HG03571 (cell line): ENCODE measurements around the gene OR2M4.
"Not testable (repeated sequence)": the region's sequence is repeated elsewhere in the genome, so short reads cannot be mapped to it uniquely, and the experiment has no call there.

ENCODE experiments used
- ATAC-seq: cut with Tn5 transposase; IDR thresholded peaks from one replicate; pipeline ENCODE4 v1.9.1; 2021; ENCODE audit not compliant: unreplicated experiment

The OR2M4 gene, protein sequence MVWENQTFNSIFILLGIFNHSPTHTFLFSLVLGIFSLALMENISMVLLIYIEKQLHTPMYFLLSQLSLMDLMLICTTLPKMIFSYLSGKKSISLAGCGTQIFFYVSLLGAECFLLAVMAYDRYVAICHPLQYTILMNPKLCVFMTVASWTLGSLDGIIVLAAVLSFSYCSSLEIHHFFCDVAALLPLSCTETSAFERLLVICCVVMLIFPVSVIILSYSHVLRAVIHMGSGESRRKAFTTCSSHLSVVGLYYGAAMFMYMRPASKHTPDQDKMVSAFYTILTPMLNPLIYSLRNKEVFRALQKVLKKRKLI

DNA sequence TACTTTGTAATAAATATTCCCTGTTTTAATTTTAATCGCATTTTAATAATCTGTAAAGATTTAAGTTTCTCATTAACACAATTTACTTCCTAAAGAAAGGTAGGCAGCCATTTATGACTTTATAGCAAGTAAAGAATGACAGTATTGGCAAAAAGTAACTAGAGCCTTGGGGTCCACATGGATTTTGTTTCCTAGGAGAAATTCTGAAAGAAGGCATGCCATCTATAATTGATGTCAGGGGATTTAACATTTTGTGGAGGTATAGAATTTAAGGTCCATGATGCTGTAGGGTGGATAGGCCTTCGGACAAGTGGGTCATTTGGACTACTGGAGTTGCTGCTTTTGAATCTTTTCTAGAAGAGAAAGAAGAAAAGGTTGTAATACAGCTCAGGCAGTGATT, at the start of gene OR2M4:
Gene OR2M4, plus strand, starts transcription at position 301 of the 400 bp plus-strand sequence. CDS start 7,512 bp downstream, outside the sequence.
- ATAC-seq = no peak

GRCh38 chr1:248183996-248184395, 47.2 kb upstream of the OR2M4 start:
- no peak for ATAC-seq

DNA sequence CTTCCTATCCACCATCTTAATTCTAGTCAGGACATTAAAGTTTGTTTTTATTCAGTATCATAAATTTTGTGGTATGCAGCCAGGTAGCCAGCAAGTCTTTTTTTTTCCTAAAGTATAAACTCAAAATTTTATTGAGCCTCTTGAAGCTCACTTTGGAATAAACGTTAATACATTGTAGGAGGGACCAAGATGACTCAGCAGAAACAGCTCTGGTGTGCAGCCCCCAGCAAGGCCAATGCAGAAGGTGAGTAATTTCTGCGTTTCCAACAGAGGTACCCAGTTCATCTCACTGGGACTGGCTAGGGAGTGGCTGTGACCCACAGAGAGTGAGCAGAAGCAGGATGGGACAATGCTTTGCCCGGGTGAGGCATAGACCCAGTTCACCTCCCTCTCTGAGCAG, 43.9 kb upstream of the OR2M4 start:
- no peak for ATAC-seq

- no peak for ATAC-seq
Observed at GRCh38 chr1:248189026-248189425, 42.2 kb upstream of the OR2M4 start.

DNA sequence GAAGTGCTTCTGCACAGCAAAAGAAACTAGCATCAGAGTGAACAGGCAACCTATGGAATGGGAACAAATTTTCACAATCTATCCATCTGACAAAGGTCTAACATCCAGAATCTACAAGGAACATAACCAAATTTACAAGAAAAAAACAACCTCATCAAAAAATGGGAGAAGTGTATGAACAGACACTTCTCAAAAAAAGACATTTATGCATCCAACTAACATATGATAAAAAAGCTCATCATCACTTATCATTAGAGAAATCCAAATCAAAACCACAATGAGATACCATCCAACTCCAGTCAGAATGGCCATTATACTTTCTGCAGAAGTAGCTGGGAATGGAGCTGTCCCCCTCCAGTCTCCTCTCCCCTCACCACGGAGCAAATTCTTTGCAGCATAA, 37.1 kb upstream of the OR2M4 start:
- no peak for ATAC-seq

DNA sequence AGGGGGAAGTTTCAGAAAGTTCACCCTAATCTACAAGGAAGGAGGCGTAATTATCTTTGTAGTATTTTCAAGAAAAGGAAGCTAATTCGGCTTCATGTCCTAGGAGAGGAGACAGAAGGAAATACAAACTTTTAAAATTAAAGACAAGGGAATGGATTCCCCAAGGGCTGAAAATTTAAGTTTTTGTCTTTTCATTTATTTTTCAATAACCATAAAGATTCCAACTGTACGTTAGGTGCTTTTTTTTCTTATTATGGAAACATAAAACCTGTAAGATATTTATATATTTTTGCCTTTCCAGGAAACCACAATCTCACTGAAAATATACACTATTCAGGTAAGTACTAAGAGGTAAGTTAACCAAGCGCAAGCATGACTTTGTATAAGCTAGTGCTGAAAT, 34.3 kb upstream of the OR2M4 start, which contains the start of gene OR2M3:
Gene OR2M3, plus strand, starts transcription at position 301 of the 400 bp plus-strand sequence. CDS start 5,803 bp downstream, outside the sequence.
- ATAC-seq = no peak

GRCh38 chr1:248215880-248216279, 15.3 kb upstream of the OR2M4 start:
- ATAC-seq = no peak

DNA sequence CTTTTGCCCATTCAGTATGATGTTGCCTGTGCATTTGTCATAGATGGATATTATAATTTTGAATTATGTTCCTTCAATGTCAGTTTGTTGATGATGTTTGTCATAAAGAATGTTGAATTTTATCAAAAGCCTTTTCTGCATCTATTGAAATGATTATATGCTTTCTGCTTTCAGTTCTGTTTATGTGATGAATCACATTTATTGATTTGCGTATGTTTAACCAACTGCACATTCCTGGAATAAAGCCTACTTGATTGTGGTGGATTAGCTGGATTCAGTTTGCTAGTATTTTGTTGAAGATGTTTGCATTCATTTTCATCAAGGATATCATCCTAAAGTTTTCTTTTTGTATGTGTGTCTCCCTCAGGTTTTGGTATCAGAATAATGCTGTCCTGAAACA, 5.7 kb upstream of the OR2M4 start:
- no peak for ATAC-seq

DNA sequence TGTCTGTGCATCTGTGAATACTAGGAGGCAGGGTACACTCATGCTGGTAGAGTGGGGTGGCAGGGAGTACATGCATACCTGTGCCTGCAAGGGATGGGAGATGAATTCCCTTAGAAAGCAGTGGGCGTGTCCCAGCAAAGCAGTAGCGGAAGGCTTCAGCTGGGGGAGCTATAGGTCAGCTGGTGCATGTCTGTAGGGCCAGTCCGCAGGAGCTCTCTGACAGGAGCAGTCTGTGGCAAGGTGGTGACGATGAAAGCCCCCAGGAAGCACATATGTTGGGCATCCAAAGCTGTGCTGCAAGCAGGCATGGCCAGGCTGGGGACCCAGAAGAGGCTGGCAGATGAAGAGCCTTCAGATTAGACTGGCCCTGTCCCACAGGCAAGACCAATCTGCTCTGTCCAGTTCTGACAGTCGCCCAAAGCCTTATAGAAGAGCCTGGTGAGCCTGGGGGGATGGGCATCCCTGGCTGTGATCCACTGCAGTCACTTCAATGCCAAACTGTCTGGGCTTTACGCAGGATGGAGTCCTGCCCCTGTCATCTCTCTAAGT, 1.8 kb upstream of the OR2M4 start:
- ATAC-seq = no peak

DNA sequence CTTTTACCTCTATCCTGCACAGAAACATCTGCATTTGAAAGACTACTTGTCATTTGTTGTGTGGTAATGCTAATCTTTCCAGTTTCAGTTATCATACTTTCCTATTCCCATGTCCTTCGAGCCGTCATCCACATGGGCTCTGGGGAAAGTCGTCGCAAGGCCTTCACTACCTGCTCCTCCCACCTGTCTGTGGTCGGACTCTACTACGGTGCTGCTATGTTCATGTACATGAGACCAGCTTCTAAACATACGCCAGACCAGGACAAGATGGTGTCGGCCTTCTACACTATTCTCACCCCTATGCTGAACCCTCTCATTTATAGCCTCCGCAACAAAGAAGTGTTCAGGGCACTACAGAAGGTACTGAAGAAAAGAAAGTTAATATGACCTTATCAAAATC, 8.3 kb downstream of the OR2M4 start:
- no peak for ATAC-seq

DNA sequence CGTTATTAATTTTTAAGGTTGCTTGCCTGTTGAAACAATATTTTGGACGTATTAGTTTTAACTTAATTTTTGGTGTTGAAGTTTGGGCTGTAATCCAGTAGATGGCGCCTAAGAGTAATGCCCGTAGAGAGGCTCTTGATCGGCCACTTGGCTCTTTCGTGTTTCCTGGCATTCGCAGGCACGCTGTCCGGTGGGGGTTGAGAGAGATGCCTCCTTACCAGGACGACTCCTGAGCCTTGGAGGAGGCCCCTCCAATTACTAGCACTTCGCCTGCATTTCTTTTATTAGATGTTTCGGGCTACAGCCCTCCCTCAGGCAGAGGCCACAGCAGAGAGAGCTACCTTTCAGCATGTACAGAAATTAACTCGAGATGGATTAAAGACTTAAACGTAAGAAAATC, 12.0 kb downstream of the OR2M4 start:
- ATAC-seq = peak; percentile 73

DNA sequence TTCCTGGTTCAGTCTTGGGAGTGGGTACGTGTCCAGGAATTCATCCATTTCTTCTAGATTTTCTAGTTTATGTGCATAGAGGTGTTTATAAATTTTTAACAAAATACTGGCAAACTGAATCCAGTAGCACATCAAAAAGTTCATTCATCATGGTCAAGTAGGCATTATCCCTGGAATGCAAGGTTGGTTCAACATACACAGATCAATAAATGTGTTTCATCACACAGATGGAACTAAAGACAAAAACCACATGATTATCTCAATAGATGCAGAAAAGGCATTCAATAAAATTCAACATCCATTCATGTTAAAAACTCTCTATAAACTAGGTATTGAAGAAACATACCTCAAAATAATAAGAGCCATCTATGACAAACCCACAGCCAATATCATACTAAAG, 28.1 kb downstream of the OR2M4 start:
- not testable (repeated sequence) for ATAC-seq

GRCh38 chr1:248268178-248268577, 37.0 kb downstream of the OR2M4 start:
- no peak for ATAC-seq

DNA sequence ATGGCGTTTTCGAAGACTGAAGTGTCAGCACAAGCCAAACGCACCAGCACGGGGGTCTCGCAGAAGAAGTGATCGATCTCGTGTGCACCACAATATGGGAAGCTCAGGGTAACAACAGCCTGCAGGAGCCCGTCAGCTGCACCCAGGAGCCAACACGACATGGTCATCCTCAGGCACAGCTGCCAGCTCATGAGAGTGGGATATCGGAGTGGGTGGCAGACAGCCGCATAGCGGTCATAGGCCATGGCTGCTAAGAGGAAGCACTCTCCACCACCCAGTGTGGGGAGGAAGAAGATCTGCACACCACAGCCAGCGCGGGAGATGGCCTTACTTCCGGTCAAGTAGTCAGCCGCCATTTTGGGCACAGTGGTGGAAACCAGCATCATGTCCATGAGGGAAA, 42.0 kb downstream of the OR2M4 start:
- ATAC-seq = not testable (repeated sequence)

DNA sequence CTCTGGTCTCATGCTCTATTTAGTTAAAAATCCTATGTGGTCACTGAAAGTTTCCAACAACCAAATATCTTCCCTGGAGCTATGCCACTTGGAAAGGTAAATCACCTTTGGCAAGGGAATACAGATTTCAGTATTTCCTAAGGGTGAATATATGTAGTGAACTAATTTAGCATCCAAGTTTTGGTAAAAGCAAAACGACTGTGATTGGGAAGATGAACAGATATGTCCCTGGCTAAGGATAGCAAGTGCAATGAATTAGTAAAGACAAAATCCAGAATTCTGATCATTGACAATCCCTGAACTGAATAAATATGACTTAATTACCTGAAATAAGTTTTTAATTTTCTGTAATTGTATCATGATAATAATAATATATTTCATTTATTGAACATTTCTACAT, 46.7 kb downstream of the OR2M4 start, which contains the start of gene OR2T33:
Gene OR2T33, minus strand, starts transcription at position 101 of the 400 bp plus-strand sequence. CDS start 4,162 bp downstream, outside the sequence.
- ATAC-seq = no peak

- ATAC-seq = no peak
Observed at GRCh38 chr1:248288391-248288790, 57.2 kb downstream of the OR2M4 start.
